ENCODE results near the gene ABHD1.
"Not testable (repeated sequence)": the region's sequence is repeated elsewhere in the genome, so short reads cannot be mapped to it uniquely, and the experiment has no call there.

ABHD1 gene

DNA sequence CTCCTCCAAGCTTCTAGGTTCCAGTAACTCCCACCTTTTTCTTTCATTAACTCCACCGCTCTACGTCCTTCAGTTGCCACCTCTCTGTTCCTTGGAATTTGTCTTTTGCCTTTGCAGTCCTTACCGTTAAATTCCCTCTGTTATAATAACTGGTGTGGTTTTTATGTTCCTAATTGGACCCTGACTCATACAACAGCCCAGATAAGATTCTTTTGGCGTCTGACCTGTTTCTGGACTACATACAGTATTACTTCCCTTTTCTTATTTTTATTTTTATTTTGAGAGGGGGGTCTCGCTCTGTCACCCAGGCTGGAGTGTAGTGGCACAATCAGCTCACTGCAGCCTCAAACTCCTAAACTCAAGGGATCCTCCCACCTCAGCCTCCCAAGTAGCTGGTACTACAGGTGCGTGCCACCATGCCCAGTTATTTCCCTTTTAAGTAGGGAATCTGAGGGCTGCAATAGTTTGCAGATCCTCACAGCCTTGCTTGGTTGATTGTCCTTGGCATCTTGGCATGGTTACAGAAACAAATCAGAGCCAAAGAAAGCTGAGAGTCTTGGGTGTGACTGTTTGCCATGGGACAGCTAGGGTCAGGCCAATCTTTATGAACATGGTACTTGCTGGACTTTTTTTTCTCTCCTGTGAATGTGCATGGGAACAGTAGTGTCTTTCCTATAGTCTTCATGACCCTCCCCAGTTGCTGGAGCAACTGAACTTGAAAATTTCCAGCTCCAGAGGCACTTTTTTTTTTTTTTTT is 47.1 kb downstream of the ABHD1 start:
- DNase-seq (ENCODE audit: low spot score): no peak

GRCh38 chr2:27171351-27171848 is 47.8 kb downstream of the ABHD1 start:
- no peak for DNase-seq (ENCODE audit: low spot score)

GRCh38 chr2:27174638-27175037 is 51.0 kb downstream of the ABHD1 start:
- no peak for DNase-seq (ENCODE audit: low spot score)

DNA sequence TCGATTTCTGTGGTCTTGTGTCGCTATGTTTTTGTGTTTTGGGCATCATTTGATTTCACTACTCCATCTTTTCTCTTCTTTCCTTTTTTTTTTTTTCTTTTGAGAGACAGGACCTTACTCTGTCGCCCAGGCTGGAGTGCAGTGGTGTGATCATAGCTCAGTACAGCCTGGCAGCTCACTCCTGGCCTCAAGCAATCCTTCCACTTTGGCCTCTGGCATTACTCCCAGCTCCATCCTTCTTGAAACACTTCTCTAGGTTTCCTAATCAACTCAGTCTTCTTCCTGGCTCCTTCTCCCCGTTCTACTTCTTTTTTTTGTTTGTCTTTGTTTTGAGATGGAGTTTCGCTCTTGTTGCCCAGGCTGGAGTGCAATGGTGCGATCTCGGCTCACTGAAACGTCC is 51.7 kb downstream of the ABHD1 start:
- DNase-seq (ENCODE audit: low spot score): no peak

DNA sequence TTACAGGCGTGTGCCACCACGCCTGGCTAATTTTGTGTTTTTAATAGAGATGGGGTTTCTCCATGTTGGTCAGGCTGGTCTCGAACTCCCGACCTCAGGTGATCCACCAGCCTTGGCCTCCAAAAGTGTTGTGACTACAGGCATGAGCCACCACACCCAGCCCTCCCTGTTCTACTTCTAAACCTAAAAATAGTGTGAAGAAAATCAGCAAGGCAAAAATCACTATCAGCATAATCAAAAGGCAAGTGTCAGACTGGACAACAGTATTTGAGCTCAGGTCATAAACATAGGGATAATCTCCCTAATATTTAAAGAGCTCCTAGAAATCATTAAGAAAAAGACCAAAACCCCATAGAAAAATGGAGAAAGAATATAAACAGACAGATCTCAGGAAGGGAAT is 52.2 kb downstream of the ABHD1 start:
- not testable (repeated sequence) for DNase-seq (ENCODE audit: low spot score)

DNA sequence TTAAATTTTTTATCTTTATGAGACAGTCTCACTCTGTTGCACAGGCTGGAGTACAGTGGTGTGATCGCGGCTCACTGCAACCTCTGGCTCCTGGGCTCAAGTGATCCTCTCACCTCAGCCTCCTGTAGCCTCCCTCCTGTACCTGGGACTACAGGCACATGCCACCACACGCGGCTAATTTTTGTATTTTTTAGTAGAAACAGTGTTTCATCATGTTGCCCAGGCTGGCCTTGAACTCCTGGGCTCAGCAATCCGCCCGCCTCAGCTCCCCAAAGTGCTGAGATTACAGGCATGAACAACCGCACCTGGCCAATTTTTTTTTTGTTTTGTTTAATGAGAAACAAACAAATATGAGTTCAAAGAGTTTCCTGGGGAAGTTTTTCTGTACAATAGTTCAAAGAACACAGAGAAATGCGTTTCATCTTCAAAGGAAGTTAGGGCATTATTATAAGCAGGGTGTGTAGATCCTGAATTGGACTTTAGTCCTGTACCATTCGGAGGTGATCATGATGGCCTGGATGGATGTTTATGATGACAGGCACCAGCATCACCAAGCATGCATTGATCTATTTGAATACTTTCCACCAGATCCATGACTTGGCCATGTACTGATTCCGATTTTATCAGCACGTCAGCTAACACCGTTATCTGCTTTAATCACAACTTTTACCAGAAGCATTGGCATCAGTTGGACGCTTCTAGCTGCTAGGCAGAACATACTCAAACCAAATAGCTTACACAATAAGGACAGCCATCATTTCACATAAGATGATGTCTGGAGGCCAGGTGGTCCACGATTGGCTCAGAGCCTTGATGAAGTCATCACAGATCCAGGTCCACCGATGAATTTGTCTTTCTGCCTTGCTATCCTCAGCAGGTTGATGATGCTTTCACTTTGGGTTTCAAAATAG is 54.1 kb downstream of the ABHD1 start:
- DNase-seq (ENCODE audit: low spot score): no peak

GRCh38 chr2:27178469-27178868 is 54.9 kb downstream of the ABHD1 start:
- no peak for DNase-seq (ENCODE audit: low spot score)

- DNase-seq (ENCODE audit: low spot score): no peak
Observed at GRCh38 chr2:27179344-27180000, 55.9 kb downstream of the ABHD1 start.

All from Ammon's horn (tissue), 1 donor.